CD4-positive, alpha-beta T cell treated with Interleukin-17A for 1 hour (primary cell): ENCODE results near the gene LRRC10.

Experiments
- DNase-seq: peaks from one replicate; pipeline ENCODE4 v3.0.0-alpha.2; 2020

Gene LRRC10

GRCh38 chr12:69566603-69567002 is 44.1 kb downstream of the LRRC10 start:
- DNase-seq: no peak

DNA sequence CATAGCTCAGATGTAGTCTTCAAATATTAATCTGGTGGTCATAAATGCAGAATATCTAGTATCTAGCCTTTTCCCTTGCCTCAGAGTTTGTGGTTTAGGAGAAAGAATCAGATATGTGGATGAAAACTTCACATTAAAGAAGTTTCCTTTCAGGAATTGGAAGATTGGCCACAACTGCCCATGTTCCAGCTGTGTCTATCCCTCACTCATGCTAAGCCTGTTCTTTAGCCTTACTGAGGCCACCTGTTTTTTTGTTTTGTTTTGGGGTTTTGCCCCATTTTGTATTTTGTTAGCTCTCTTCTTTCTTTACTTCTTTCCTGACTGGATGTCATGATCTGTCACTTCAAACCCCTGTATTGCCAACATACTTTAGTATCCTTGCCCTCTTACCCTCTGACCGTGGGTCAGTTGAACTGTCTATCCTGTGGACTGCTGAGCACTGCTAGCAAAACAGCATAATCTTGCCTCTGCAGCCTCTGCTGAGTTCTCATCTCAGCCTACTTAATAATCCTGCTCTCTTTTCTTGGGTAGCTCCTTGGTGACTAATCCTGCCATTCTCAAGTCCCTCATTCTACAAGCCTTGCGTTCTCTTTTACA is 47.4 kb downstream of the LRRC10 start:
- no peak for DNase-seq
